ENCODE results near the gene OLIG2. TPM values are rescaled to one million over a fixed set of nuclear protein-coding genes. Genes with fewer than 3 reads are reported as not detected.

Gene OLIG2
- total RNA-seq, 3 donors from 2014 or later, result not detected

DNA sequence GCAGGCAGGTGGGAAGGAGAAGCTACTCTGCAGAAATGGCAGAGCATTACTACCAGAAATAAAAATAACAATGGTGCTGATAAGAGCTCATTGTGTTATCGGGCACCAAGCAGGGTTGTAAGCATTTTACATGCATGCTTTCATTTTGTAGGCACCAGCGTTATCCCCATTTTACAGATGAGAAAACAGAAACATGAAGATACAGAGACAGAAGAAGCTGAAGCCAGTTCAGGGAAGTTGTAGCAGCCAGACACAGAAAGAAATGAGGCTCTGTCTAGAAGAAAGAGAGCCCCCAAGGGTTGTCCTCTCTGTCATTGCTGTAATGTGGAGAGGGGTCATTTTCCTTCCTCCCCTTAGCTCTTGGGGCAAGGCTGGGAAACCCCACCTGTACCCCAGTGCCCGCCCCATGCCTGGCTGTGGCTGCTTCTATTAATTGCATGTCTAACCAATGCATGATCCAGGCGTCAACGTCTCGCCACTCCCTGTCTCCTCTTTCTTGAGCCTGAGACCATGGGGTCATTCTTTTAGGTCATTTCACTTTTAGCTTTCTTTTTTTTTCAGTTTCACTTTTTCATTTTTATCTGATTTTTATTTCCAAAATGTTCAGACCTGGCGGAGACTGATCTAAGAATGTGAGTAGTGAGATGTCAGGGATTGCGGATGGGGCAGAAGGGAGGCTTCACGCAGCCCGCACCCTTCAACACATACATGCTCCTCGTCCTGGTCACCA lies 51.0 kb downstream of the OLIG2 start:
- peaks cover 0 to 31% of the 10 kb centered on the region in 2 donors for H3K27me3 ChIP-seq
- intact Hi-C loops (cut with DNase I; ENCODE audit: low total_unique reads), result no loop called here
- no peak overlapping the region for H3K27ac ChIP-seq
- TF ChIP-seq POLR2AphosphoS5 (IDR thresholded peaks at IDR 0.05) (no peak), CTCF (IDR thresholded peaks at IDR 0.05) (no peak), POLR2A (IDR thresholded peaks at IDR 0.05) (no peak)
- no peak overlapping the region for H3K4me3 ChIP-seq
- H3K4me1 ChIP-seq, result peaks cover 0 to 4% of the 10 kb centered on the region in 2 donors
- no peaks in the 10 kb centered on the region for H3K9me3 ChIP-seq
- H3K36me3 ChIP-seq, result no peaks in the 10 kb centered on the region
- no peak for DNase-seq (ENCODE audit: low spot score in 2 of 2)

Other genes with a start within 250 kb of the OLIG2 start
- gene OLIG1, start 44.2 kb downstream of the OLIG2 start, total RNA-seq, result not detected
- 10 to 100 TPM; 10.4 to 16.5 (median 15.1) TPM for gene IFNAR2, start 204.0 kb downstream of the OLIG2 start, total RNA-seq
- gene IL10RB, start 240.4 kb downstream of the OLIG2 start, total RNA-seq, result 10 to 100 TPM; 31.0 to 39.5 (median 31.8) TPM